Natural killer cell (primary cell): ENCODE data around the gene RPEL1. TPM values are rescaled to one million over a fixed set of nuclear protein-coding genes. Genes with fewer than 3 reads are reported as not detected.
"Not testable (repeated sequence)": the region's sequence is repeated elsewhere in the genome, so short reads cannot be mapped to it uniquely, and the experiment has no call there.

Experiments used
- ATAC-seq, 3 donors: fragments of 150-1000 bp in 2 of 3; fragments of 200-7000 bp in 1 of 3; cut with Tn5 transposase; 1 replicate in 1 of 3; 2 replicates in 2 of 3; pipeline ENCODE4 v1.10.0; 2021; ENCODE audit warnings: mild to moderate bottlenecking in 2 of 3, moderate library complexity in 2 of 3
- DNase-seq, 2 donors: peaks; one replicate each; pipeline versions ENCODE4 v3.0.0 to v3.0.0-alpha.2; 2013 to 2021; ENCODE audit warnings: mixed read lengths in 1 of 2
- H3K27ac ChIP-seq: one replicate; pipeline ENCODE4 v1.5.1; 2013; ENCODE audit warnings: mild to moderate bottlenecking, low read length
- H3K27me3 ChIP-seq: one replicate; pipeline ENCODE4 v1.6.1; 2013; ENCODE audit warnings: low read length; ENCODE audit not compliant: control insufficient read depth, insufficient read depth
- H3K36me3 ChIP-seq: one replicate; pipeline ENCODE4 v1.6.1; 2013; ENCODE audit warnings: low read length; ENCODE audit not compliant: control insufficient read depth, insufficient read depth
- H3K4me1 ChIP-seq: one replicate; pipeline ENCODE4 v1.6.1; 2013; ENCODE audit warnings: low read length; ENCODE audit not compliant: control insufficient read depth, insufficient read depth
- H3K4me3 ChIP-seq: one replicate; pipeline ENCODE4 v1.5.1; 2013; ENCODE audit warnings: low read length
- H3K9me3 ChIP-seq: one replicate; pipeline ENCODE4 v1.6.1; 2013; ENCODE audit warnings: low read length; ENCODE audit not compliant: control insufficient read depth, insufficient read depth
- H3K27ac Mint-ChIP-seq, 2 donors: one replicate each; pipeline ENCODE4 v1.8.0; 2022; ENCODE audit warnings: mild to moderate bottlenecking in 2 of 2, mixed read lengths in 2 of 2, moderate library complexity in 1 of 2
- H3K27me3 Mint-ChIP-seq, 2 donors: one replicate each; pipeline ENCODE4 v1.8.0; 2022; ENCODE audit warnings: low read depth in 2 of 2, mixed read lengths in 2 of 2
- H3K36me3 Mint-ChIP-seq: one replicate; pipeline ENCODE4 v1.8.0; 2022; ENCODE audit warnings: mixed read lengths
- H3K4me1 Mint-ChIP-seq, 2 donors: one replicate each; pipeline ENCODE4 v1.8.0; 2022; ENCODE audit warnings: mixed read lengths in 2 of 2
- H3K4me3 Mint-ChIP-seq: one replicate; pipeline ENCODE4 v1.8.0; 2022; ENCODE audit warnings: mild to moderate bottlenecking, moderate library complexity, mixed read lengths
- H3K9me3 Mint-ChIP-seq, 2 donors: one replicate each; pipeline ENCODE4 v1.8.0; 2022; ENCODE audit warnings: mixed read lengths in 2 of 2
- CTCF ChIP-seq: fragments of 200-600 bp; IDR thresholded peaks from one replicate; pipeline ENCODE4 v1.8.0; 2022; ENCODE audit warnings: antibody characterized with exemption
- WGBS: methylation state at CpG from one replicate; pipeline ENCODE4 v1.1.7; 2013; ENCODE audit warnings: missing lambda C conversion rate; ENCODE audit not compliant: insufficient coverage; 5-methylcytosine and 5-hydroxymethylcytosine counted together
- intact Hi-C: fragments of 100-400 bp; cut with micrococcal nuclease; formaldehyde crosslinking; loops from one replicate; pipeline ENCODE4 v1.14.2; 2022
- total RNA-seq, 4 donors: library from RNA; stranded (reverse); fragments of 120-200 nt in 1 of 4; gene quantifications; one replicate each; pipeline versions ENCODE4 v1.2.3 to v1.2.4, GENCODE V29; 2013 to 2022

Gene RPEL1
- total RNA-seq, 3 donors from 2014 or later (not counting 1 experiment from before 2014, with no cell fraction given), result not detected

GRCh38 chr10:103254113-103254512, 8.4 kb downstream of the RPEL1 start:
- 77% methylated on average over 3 of the region's 3 CpGs for WGBS
- DNase-seq (no peak), ATAC-seq (no peak)

GRCh38 chr10:103254538-103255325, 9.0 kb downstream of the RPEL1 start:
- no peak for TF ChIP-seq CTCF
- no peak overlapping the region for H3K4me3 Mint-ChIP-seq
- DNase-seq (no peak), ATAC-seq (no peak)
- no peaks in the 10 kb centered on the region for H3K4me1 ChIP-seq
- H3K27me3 Mint-ChIP-seq, result peaks cover 12 to 16% of the 10 kb centered on the region in 2 donors
- H3K9me3 Mint-ChIP-seq, result peaks cover 3% of the 10 kb centered on the region in 2 donors
- intact Hi-C loops, result no loop called here
- H3K4me1 Mint-ChIP-seq, result peaks cover 5 to 7% of the 10 kb centered on the region in 2 donors
- peaks cover under 1% of the 10 kb centered on the region for H3K9me3 ChIP-seq
- H3K27ac Mint-ChIP-seq, result no peak overlapping the region
- H3K36me3 ChIP-seq, result no peaks in the 10 kb centered on the region
- WGBS, result 64% methylated on average over 4 of the region's 4 CpGs
- no peaks in the 10 kb centered on the region for H3K27me3 ChIP-seq
- no peaks in the 10 kb centered on the region for H3K36me3 Mint-ChIP-seq
- H3K4me3 ChIP-seq, result no peak overlapping the region
- H3K27ac ChIP-seq, result no peak overlapping the region

More at GRCh38 chr10:103254113-103254512, 8.4 kb downstream of the RPEL1 start:
- H3K27me3 Mint-ChIP-seq, result peaks cover 12 to 16% of the 10 kb centered on the region in 2 donors
- intact Hi-C loops, result no loop called here
- H3K4me1 Mint-ChIP-seq, result peaks cover 5 to 7% of the 10 kb centered on the region in 2 donors
- Histone ChIP-seq H3K27ac (no peak overlapping the region), H3K4me3 (no peak overlapping the region), H3K4me1 (no peaks in the 10 kb centered on the region), H3K36me3 (no peaks in the 10 kb centered on the region), H3K27me3 (no peaks in the 10 kb centered on the region), H3K9me3 (no peaks in the 10 kb centered on the region)
- H3K36me3 Mint-ChIP-seq, result no peaks in the 10 kb centered on the region
- peaks cover 3% of the 10 kb centered on the region in 2 donors for H3K9me3 Mint-ChIP-seq
- TF ChIP-seq CTCF, result no peak
- no peak overlapping the region for H3K27ac Mint-ChIP-seq
- no peak overlapping the region for H3K4me3 Mint-ChIP-seq

- peaks cover 16 to 23% of the 10 kb centered on the region in 2 donors for H3K27me3 Mint-ChIP-seq
- no peak overlapping the region for H3K4me3 ChIP-seq
- no peaks in the 10 kb centered on the region for H3K27me3 ChIP-seq
- H3K4me3 Mint-ChIP-seq, result no peak overlapping the region
- DNase-seq (no peak), ATAC-seq (no peak)
- H3K36me3 ChIP-seq, result no peaks in the 10 kb centered on the region
- H3K27ac Mint-ChIP-seq, result no peak overlapping the region
- no peak for TF ChIP-seq CTCF
- no peak overlapping the region for H3K27ac ChIP-seq
- no CpG with 5 or more reads among the region's 1 CpG for WGBS
- H3K36me3 Mint-ChIP-seq, result no peaks in the 10 kb centered on the region
- H3K9me3 ChIP-seq, result peaks cover 4% of the 10 kb centered on the region
- H3K9me3 Mint-ChIP-seq, result no peaks in the 10 kb centered on the region
- peaks cover 0 to under 1% of the 10 kb centered on the region in 2 donors for H3K4me1 Mint-ChIP-seq
- no peaks in the 10 kb centered on the region for H3K4me1 ChIP-seq
- intact Hi-C loops, result no loop called here
Measured at GRCh38 chr10:103256613-103257012, 10.9 kb downstream of the RPEL1 start.

- H3K27ac ChIP-seq, result no peak overlapping the region
- Mint-ChIP-seq H3K27me3 (peaks cover 20 to 29% of the 10 kb centered on the region in 2 donors), H3K4me3 (no peak overlapping the region), H3K36me3 (no peaks in the 10 kb centered on the region), H3K4me1 (no peaks in the 10 kb centered on the region), H3K9me3 (no peaks in the 10 kb centered on the region), H3K27ac (no peak overlapping the region)
- ATAC-seq (no peak), DNase-seq (no peak)
- no peaks in the 10 kb centered on the region for H3K27me3 ChIP-seq
- peaks cover 4% of the 10 kb centered on the region for H3K9me3 ChIP-seq
- no peaks in the 10 kb centered on the region for H3K4me1 ChIP-seq
- no peaks in the 10 kb centered on the region for H3K36me3 ChIP-seq
- TF ChIP-seq CTCF, result no peak
- intact Hi-C loops, result no loop called here
- no peak overlapping the region for H3K4me3 ChIP-seq
Measured at GRCh38 chr10:103257812-103258211, 12.1 kb downstream of the RPEL1 start.

GRCh38 chr10:103258928-103259327, 13.2 kb downstream of the RPEL1 start:
- H3K27ac ChIP-seq, H3K36me3 ChIP-seq, H3K9me3 Mint-ChIP-seq, H3K27me3 ChIP-seq, H3K36me3 Mint-ChIP-seq, H3K9me3 ChIP-seq, ATAC-seq, DNase-seq, H3K27ac Mint-ChIP-seq, H3K4me1 ChIP-seq, H3K4me3 Mint-ChIP-seq, intact Hi-C loops, H3K4me1 Mint-ChIP-seq, H3K4me3 ChIP-seq: not testable (repeated sequence)
- 95% methylated on average over 4 of the region's 4 CpGs for WGBS
- H3K27me3 Mint-ChIP-seq, result peaks cover 24 to 39% of the 10 kb centered on the region in 2 donors
